Measurements from ENCODE around the gene SLC3A2.

DNA sequence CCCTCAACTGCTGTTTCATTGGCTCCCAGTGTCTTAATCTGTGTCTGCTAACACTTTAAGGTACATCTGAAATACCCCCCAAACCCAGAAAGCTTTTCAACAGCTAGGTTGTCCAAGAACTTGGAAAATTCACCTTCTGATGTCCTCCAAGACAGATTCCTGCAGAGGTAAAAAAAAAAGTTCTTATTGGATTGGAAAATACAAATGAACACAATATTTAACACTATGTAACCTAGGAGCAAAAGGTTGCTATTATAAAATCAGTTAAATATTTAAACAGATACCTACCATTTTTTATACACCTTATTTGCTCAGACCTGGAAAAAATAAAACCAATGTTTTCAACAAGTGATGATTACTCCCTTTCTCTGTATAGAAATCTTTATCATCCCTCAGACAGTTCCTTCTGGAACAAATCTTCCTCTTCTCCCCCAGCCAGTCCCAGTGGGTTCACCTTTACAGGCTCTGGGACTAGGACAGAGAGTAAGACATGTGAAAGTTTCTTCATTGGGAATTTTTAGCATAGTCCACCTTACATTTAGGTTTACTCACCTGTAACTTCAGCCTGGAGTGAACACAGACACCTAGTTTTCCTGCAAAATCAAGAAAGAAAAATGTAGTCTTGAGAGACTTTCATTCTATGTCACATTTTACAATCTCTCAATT, 28.0 kb upstream of the SLC3A2 start:
- no peak for TF ChIP-seq SIN3A (IDR thresholded peaks at IDR 0.05; ENCODE audit: borderline replicate concordance, insufficient read depth, low read length)
- TF ChIP-seq TAF1 (IDR thresholded peaks at IDR 0.05; ENCODE audit: borderline replicate concordance, insufficient read depth, low read length), result no peak
- TF ChIP-seq POLR2AphosphoS5 (IDR thresholded peaks at IDR 0.05; ENCODE audit: low read depth, low read length), result no peak; the same call in 1 of the 2 replicates
